Measurements from ENCODE around the gene RNF112. TPM values are rescaled to one million over a fixed set of nuclear protein-coding genes. Genes with fewer than 3 reads are reported as not detected.

The RNF112 gene
- total RNA-seq, 1 experiment from 2014 or later = 0.10 TPM

- TF ChIP-seq TCF7L2 (IDR thresholded peaks at IDR 0.05; ENCODE audit: low read depth, low read length) = no peak
- Histone ChIP-seq H3K27me3 (ENCODE audit: control insufficient read depth, insufficient read depth, low read length) (no peaks in the 10 kb centered on the region), H3K27ac (ENCODE audit: low read length) (no peak overlapping the region), H3K4me1 (ENCODE audit: control insufficient read depth, insufficient read depth, low read length) (no peaks in the 10 kb centered on the region), H3K9me3 (ENCODE audit: control insufficient read depth, insufficient read depth, low read depth, low read length) (no peaks in the 10 kb centered on the region), H3K36me3 (ENCODE audit: control insufficient read depth, insufficient read depth, low read length) (no peaks in the 10 kb centered on the region), H3K4me3 (ENCODE audit: low read depth in 2 of 2, low read length in 2 of 2) (no peak overlapping the region)
- ChIA-PET CTCF (no interaction called here), POLR2A (no interaction called here)
- in situ Hi-C loops (cut with HindIII; ENCODE audit: low pct_unique_long_range_greater_than_20kb, low sequenced_read_pairs) = no loop called here
- no peak for ATAC-seq
- no peak for DNase-seq (ENCODE audit: low read depth, low spot score)
- intact Hi-C loops (cut with micrococcal nuclease; ENCODE audit: unreplicated experiment) = no loop called here
- BruUV-seq (replicated peaks) = no TSS peak
Measured at GRCh38 chr17:19409066-19409465, 2.0 kb upstream of the RNF112 start.

- in situ Hi-C loops (cut with HindIII; ENCODE audit: low pct_unique_long_range_greater_than_20kb, low sequenced_read_pairs) (no loop called here), intact Hi-C loops (cut with micrococcal nuclease; ENCODE audit: unreplicated experiment) (no loop called here)
- no peaks in the 10 kb centered on the region for H3K27me3 ChIP-seq (ENCODE audit: control insufficient read depth, insufficient read depth, low read length)
- ATAC-seq (no peak), DNase-seq (ENCODE audit: low read depth, low spot score) (no peak)
- no peak overlapping the region for H3K4me3 ChIP-seq (ENCODE audit: low read depth in 2 of 2, low read length in 2 of 2)
- ChIA-PET CTCF (interaction anchor here (0.8 kb wide), 1 partner anchor 32 kb away, joined by 4 read pairs; no protein-coding TSS in a partner anchor), POLR2A (no interaction called here)
- H3K4me1 ChIP-seq (ENCODE audit: control insufficient read depth, insufficient read depth, low read length) = no peaks in the 10 kb centered on the region
- no peak overlapping the region for H3K27ac ChIP-seq (ENCODE audit: low read length)
- BruUV-seq (replicated peaks) = no TSS peak
- H3K36me3 ChIP-seq (ENCODE audit: control insufficient read depth, insufficient read depth, low read length) = no peaks in the 10 kb centered on the region
- TF ChIP-seq SIN3A (IDR thresholded peaks at IDR 0.05; ENCODE audit: borderline replicate concordance, insufficient read depth, low read depth, low read length) = no peak
- TF ChIP-seq TCF7L2 (IDR thresholded peaks at IDR 0.05; ENCODE audit: low read depth, low read length) = no peak
- no peak for TF ChIP-seq REST (IDR thresholded peaks at IDR 0.05; ENCODE audit: insufficient read depth in 1 of 2, low read depth in 2 of 2, low read length in 1 of 2)
- TF ChIP-seq POLR2AphosphoS5 (IDR thresholded peaks at IDR 0.05; ENCODE audit: low read depth, low read length) = no peak
- TF ChIP-seq CTCF (IDR thresholded peaks at IDR 0.05) = no peak
- H3K9me3 ChIP-seq (ENCODE audit: control insufficient read depth, insufficient read depth, low read depth, low read length) = no peaks in the 10 kb centered on the region
Measured at GRCh38 chr17:19409509-19409908, 1.5 kb upstream of the RNF112 start.

GRCh38 chr17:19410091-19410490 lies 941 bp upstream of the RNF112 start:
- ATAC-seq = no peak
- in situ Hi-C loops (cut with HindIII; ENCODE audit: low pct_unique_long_range_greater_than_20kb, low sequenced_read_pairs) = no loop called here
- TF ChIP-seq POLR2AphosphoS5 (IDR thresholded peaks at IDR 0.05; ENCODE audit: low read depth, low read length) = no peak
- no peak for TF ChIP-seq SIN3A (IDR thresholded peaks at IDR 0.05; ENCODE audit: borderline replicate concordance, insufficient read depth, low read depth, low read length)
- TF ChIP-seq CTCF (IDR thresholded peaks at IDR 0.05) = no peak
- TF ChIP-seq TCF7L2 (IDR thresholded peaks at IDR 0.05; ENCODE audit: low read depth, low read length) = no peak
- no peak for TF ChIP-seq REST (IDR thresholded peaks at IDR 0.05; ENCODE audit: insufficient read depth in 1 of 2, low read depth in 2 of 2, low read length in 1 of 2)

More at GRCh38 chr17:19410091-19410490, 941 bp upstream of the RNF112 start:
- POLR2A ChIA-PET = no interaction called here
- Histone ChIP-seq H3K4me3 (ENCODE audit: low read depth in 2 of 2, low read length in 2 of 2) (no peak overlapping the region), H3K27me3 (ENCODE audit: control insufficient read depth, insufficient read depth, low read length) (no peaks in the 10 kb centered on the region), H3K4me1 (ENCODE audit: control insufficient read depth, insufficient read depth, low read length) (no peaks in the 10 kb centered on the region), H3K27ac (ENCODE audit: low read length) (no peak overlapping the region), H3K36me3 (ENCODE audit: control insufficient read depth, insufficient read depth, low read length) (no peaks in the 10 kb centered on the region), H3K9me3 (ENCODE audit: control insufficient read depth, insufficient read depth, low read depth, low read length) (no peaks in the 10 kb centered on the region)
- DNase-seq (ENCODE audit: low read depth, low spot score) = no peak
- intact Hi-C loops (cut with micrococcal nuclease; ENCODE audit: unreplicated experiment) = no loop called here
- no TSS peak for BruUV-seq (replicated peaks)
- CTCF ChIA-PET = interaction anchor here (0.8 kb wide), 1 partner anchor 33 kb away, joined by 4 read pairs; no protein-coding TSS in a partner anchor
